Common myeloid progenitor, CD34-positive (primary cell): ENCODE data around the gene BAIAP2L1.
"Not testable (repeated sequence)": the region's sequence is repeated elsewhere in the genome, so short reads cannot be mapped to it uniquely, and the experiment has no call there.

Experiments used
- CTCF ChIA-PET: fragments of 350-600 bp; sonication (Branson Sonifier 250); formaldehyde crosslinking; loops from one replicate; lab custom pipeline; 2021; ENCODE audit warnings: antibody characterized with exemption; lab: Charles Lee
- POLR2A ChIA-PET: fragments of 350-600 bp; sonication (Branson Sonifier 250); formaldehyde crosslinking; loops from one replicate; lab custom pipeline; 2021; ENCODE audit warnings: antibody characterized with exemption; lab: Charles Lee
- DNase-seq, 3 donors: peaks; one replicate each; pipeline versions ENCODE4 v3.0.0 to v3.0.0-alpha.2; 2013
- H3K27ac ChIP-seq, 2 experiments: 1 replicate in 1 of 2; 2 replicates in 1 of 2; pipeline ENCODE4 v1.7.0; 2013; ENCODE audit warnings: inconsistent platforms in 2 of 2, low read length in 2 of 2, mild to moderate bottlenecking in 2 of 2, low read depth in 1 of 2, moderate library complexity in 1 of 2; ENCODE audit not compliant: severe bottlenecking in 2 of 2, insufficient read depth in 1 of 2, poor library complexity in 1 of 2
- H3K27me3 ChIP-seq, 5 experiments: replicated peaks in 2 of 5; 1 replicate in 3 of 5; 2 replicates in 2 of 5; pipeline versions ENCODE4 v1.6.1 to v1.7.0; 2013; ENCODE audit warnings: low read length in 4 of 5, mild to moderate bottlenecking in 2 of 5, moderate library complexity in 2 of 5, inconsistent platforms in 1 of 5; ENCODE audit not compliant: insufficient read depth in 5 of 5, control insufficient read depth in 4 of 5
- H3K36me3 ChIP-seq, 4 experiments: 1 replicate in 2 of 4; 2 replicates in 2 of 4; pipeline versions ENCODE4 v1.6.1 to v1.7.0; 2013; ENCODE audit warnings: low read length in 3 of 4, control low read depth in 1 of 4, mild to moderate bottlenecking in 1 of 4; ENCODE audit not compliant: control insufficient read depth in 4 of 4, insufficient read depth in 4 of 4
- H3K4me1 ChIP-seq, 4 experiments: 1 replicate in 3 of 4; 2 replicates in 1 of 4; pipeline versions ENCODE4 v1.6.1 to v1.7.1; 2013; ENCODE audit warnings: low read length in 3 of 4, mild to moderate bottlenecking in 3 of 4, control low read depth in 1 of 4, inconsistent platforms in 1 of 4, moderate library complexity in 1 of 4; ENCODE audit not compliant: control insufficient read depth in 4 of 4, insufficient read depth in 4 of 4; ENCODE audit errors: control extremely low read depth in 1 of 4
- H3K4me3 ChIP-seq, 7 experiments: 1 replicate in 4 of 7; 2 replicates in 3 of 7; pipeline versions ENCODE4 v1.5.1 to v1.7.0; 2013; ENCODE audit warnings: mild to moderate bottlenecking in 7 of 7, low read length in 6 of 7, moderate library complexity in 6 of 7, inconsistent platforms in 2 of 7, low read depth in 2 of 7, control low read depth in 1 of 7; ENCODE audit not compliant: insufficient read depth in 4 of 7, control insufficient read depth in 1 of 7; ENCODE audit errors: extremely low read depth in 1 of 7
- H3K9me3 ChIP-seq, 5 experiments: 1 replicate in 4 of 5; 2 replicates in 1 of 5; pipeline versions ENCODE4 v1.6.1 to v1.7.1; 2013; ENCODE audit warnings: low read length in 4 of 5, mild to moderate bottlenecking in 2 of 5, inconsistent platforms in 1 of 5, low read depth in 1 of 5, moderate library complexity in 1 of 5; ENCODE audit not compliant: control insufficient read depth in 4 of 5, insufficient read depth in 2 of 5; ENCODE audit errors: control extremely low read depth in 1 of 5
- WGBS: methylation state at CpG from one replicate; pipeline ENCODE4 v1.1.5; 2013; ENCODE audit not compliant: insufficient coverage; 5-methylcytosine and 5-hydroxymethylcytosine counted together

BAIAP2L1 gene

GRCh38 chr7:98423043-98423442, 22.2 kb upstream of the BAIAP2L1 start:
- DNase-seq: peak in 2 of 3 donors; percentile 44 to 53
- CTCF ChIA-PET: interaction anchor here (4.5 kb wide), 1 partner anchor 419 kb away, joined by 40 read pairs; no protein-coding TSS in a partner anchor
- WGBS: 71% methylated on average over 1 of the region's 2 CpGs

DNA sequence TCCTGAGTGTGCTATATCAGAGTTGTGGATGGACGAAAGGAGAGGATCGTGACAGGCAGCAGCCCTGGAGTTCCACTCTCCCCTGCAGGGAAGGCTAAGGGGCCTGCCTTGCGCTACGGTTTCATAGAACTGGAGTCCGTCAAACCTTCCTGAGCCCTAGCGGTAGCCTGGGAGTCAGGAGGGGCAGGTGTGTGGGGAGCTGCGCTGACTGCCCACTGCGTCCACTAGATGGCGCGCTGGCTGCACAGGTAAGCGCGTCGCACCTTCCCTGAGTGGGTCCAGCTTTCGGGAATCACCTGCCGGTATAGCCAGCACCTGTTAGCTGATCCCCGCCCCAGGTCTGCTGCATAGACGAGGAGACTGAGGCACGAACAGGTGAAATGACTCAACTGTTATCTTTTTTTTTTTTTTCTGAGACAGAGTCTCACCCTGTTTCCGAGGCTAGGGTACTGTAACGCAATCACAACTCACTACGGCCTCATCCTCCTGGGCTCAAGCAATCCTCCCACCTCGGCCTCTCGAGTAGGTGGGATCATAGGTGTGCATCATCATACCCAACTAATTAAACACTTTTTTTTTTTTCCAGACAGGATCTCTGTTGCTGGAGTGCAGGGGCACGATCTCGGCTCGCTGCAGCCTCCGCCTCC, 20.2 kb upstream of the BAIAP2L1 start:
- Histone ChIP-seq H3K36me3 (no peaks in the 10 kb centered on the region), H3K27me3 (peaks cover 0 to 8% (median 3%) of the 10 kb centered on the region in 5 experiments), H3K4me1 (peaks cover 0 to 3% (median 0%) of the 10 kb centered on the region in 4 experiments), H3K9me3 (no peaks in the 10 kb centered on the region), H3K27ac (no peak overlapping the region), H3K4me3 (no peak overlapping the region)
- DNase-seq: peak; percentile 51 to 65 (median 61)
- CTCF ChIA-PET: interaction anchor here (0.7 to 4.5 kb wide), 9 partner anchors 9 to 421 kb away, joined by 3 to 40 read pairs (median 4); no protein-coding TSS in a partner anchor
- WGBS: 26% methylated on average over 22 of the region's 27 CpGs
- POLR2A ChIA-PET: interaction anchor here (0.6 kb wide), 1 partner anchor 318 kb away, joined by 3 read pairs; no protein-coding TSS in a partner anchor

More at GRCh38 chr7:98423043-98423442, 22.2 kb upstream of the BAIAP2L1 start:
- H3K27me3 ChIP-seq: peaks cover 0 to 8% (median 3%) of the 10 kb centered on the region in 5 experiments
- H3K27ac ChIP-seq: no peak overlapping the region
- peaks cover 0 to 3% (median 0%) of the 10 kb centered on the region in 4 experiments for H3K4me1 ChIP-seq
- no peaks in the 10 kb centered on the region for H3K9me3 ChIP-seq
- POLR2A ChIA-PET: no interaction called here
- H3K4me3 ChIP-seq: no peak overlapping the region
- no peaks in the 10 kb centered on the region for H3K36me3 ChIP-seq

DNA sequence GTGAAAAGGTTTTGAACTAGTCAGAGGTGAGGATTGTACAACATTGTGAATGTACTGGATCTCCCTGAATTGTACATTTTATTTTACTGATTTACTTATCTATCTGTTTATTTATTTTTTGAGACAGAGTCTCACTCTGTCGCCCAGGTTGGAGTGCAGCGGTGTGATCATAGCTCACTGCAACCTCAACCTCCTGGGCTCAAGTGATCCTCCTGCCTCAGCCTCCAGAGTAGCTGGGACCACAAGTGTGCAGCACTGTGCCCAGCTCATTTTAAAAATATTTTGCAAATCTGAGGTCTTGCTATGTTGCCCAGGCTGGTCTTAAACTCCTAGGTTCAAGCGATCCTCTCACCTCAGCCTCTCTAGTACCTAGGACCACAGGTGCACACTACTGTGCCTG, 19.1 kb upstream of the BAIAP2L1 start:
- CTCF ChIA-PET: interaction anchor here (0.6 to 4.5 kb wide), 6 partner anchors 10 to 469 kb away, joined by 3 to 40 read pairs (median 6); partner anchors contain the start of gene BAIAP2L1
- DNase-seq, H3K4me3 ChIP-seq, H3K27me3 ChIP-seq, H3K27ac ChIP-seq, H3K9me3 ChIP-seq, H3K36me3 ChIP-seq, H3K4me1 ChIP-seq, POLR2A ChIA-PET: not testable (repeated sequence)
- WGBS: 95% methylated on average over 3 of the region's 3 CpGs

- H3K4me1 ChIP-seq, POLR2A ChIA-PET, H3K36me3 ChIP-seq, H3K27ac ChIP-seq, DNase-seq, H3K4me3 ChIP-seq, H3K27me3 ChIP-seq, H3K9me3 ChIP-seq: not testable (repeated sequence)
- 100% methylated on average over 5 of the region's 5 CpGs for WGBS
- CTCF ChIA-PET: interaction anchor here (1.1 to 2.5 kb wide), 3 partner anchors 11 to 416 kb away, joined by 3 to 9 read pairs (median 6); partner anchors contain the start of gene BAIAP2L1
Measured at GRCh38 chr7:98419316-98419691, 18.4 kb upstream of the BAIAP2L1 start.

- H3K4me1 ChIP-seq: peaks cover 0 to 3% (median 0%) of the 10 kb centered on the region in 4 experiments
- no peak overlapping the region for H3K27ac ChIP-seq
- POLR2A ChIA-PET: no interaction called here
- DNase-seq: no peak
- H3K9me3 ChIP-seq: no peaks in the 10 kb centered on the region
- H3K36me3 ChIP-seq: no peaks in the 10 kb centered on the region
- H3K4me3 ChIP-seq: no peak overlapping the region
- WGBS: 83% methylated on average over 5 of the region's 7 CpGs
- peaks cover 0 to 4% (median under 1%) of the 10 kb centered on the region in 5 experiments for H3K27me3 ChIP-seq
- CTCF ChIA-PET: interaction anchor here (1.1 to 2.5 kb wide), 4 partner anchors 11 to 417 kb away, joined by 3 to 9 read pairs (median 6); partner anchors contain the start of gene BAIAP2L1
Measured at GRCh38 chr7:98418636-98419315, 17.9 kb upstream of the BAIAP2L1 start.

GRCh38 chr7:98418271-98418635, 17.4 kb upstream of the BAIAP2L1 start:
- POLR2A ChIA-PET: no interaction called here
- Histone ChIP-seq H3K27ac (no peak overlapping the region), H3K9me3 (no peaks in the 10 kb centered on the region), H3K4me1 (peaks cover 0 to 3% (median 0%) of the 10 kb centered on the region in 4 experiments), H3K4me3 (no peak overlapping the region), H3K27me3 (peaks cover 0 to 4% (median 0%) of the 10 kb centered on the region in 5 experiments), H3K36me3 (no peaks in the 10 kb centered on the region)
- CTCF ChIA-PET: interaction anchor here (1.1 to 2.5 kb wide), 4 partner anchors 8 to 417 kb away, joined by 3 to 9 read pairs (median 5); no protein-coding TSS in a partner anchor
- 97% methylated on average over 7 of the region's 7 CpGs for WGBS
- no peak for DNase-seq
